GM19395 (cell line): ENCODE measurements around the gene ASF1A.

Source experiments
- ATAC-seq: cut with Tn5 transposase; IDR thresholded peaks from one replicate; pipeline ENCODE4 v1.9.1; 2021; ENCODE audit warnings: mild to moderate bottlenecking, moderate library complexity; ENCODE audit not compliant: unreplicated experiment

The ASF1A gene

DNA sequence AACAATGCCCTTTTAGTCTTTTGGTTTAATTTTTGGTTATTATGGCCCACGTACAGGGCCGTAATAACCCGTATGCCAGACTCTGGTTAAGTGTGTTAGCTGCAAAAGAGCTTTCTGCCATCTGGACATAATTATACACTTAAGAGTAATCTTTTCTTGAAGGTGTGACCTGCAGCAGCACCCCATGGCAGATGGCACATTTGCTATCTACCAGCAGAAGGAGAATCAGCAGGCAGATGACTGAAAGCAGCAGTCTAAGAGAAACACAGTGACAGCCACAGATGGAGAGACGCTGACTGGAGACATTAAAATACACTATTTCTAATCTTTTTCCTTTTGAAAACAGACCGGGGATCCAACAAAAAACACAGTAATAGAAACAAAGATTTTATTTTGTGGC, 18.7 kb downstream of the ASF1A start:
- ATAC-seq, result no peak

- no peak for ATAC-seq
Observed at GRCh38 chr6:118913161-118913560, 19.2 kb downstream of the ASF1A start.

- ATAC-seq, result no peak
Observed at GRCh38 chr6:118914598-118914997, 20.6 kb downstream of the ASF1A start.

- no peak for ATAC-seq
Observed at GRCh38 chr6:118917546-118918328, 23.8 kb downstream of the ASF1A start.

GRCh38 chr6:118918329-118918725, 24.4 kb downstream of the ASF1A start:
- no peak for ATAC-seq

DNA sequence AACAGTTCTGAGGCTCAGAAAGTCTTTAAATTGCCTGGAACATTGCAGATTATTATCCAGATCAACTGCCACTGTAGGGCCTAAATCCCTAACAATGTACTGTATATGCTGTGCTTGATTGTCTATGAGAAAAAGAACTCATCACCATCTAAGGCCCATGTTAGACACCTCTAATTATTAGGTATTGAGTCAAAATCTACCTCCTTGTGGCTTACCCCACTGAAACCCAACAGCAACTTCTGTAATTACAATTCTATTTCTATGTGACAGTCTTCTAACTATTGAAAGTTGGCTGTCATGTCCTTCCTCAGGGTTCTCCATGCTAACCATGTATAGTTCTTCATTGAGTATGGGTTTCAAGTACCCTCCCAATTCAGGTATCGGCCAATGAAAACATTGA, 27.1 kb downstream of the ASF1A start:
- ATAC-seq, result no peak

GRCh38 chr6:118923035-118923434, 29.1 kb downstream of the ASF1A start:
- ATAC-seq, result no peak

DNA sequence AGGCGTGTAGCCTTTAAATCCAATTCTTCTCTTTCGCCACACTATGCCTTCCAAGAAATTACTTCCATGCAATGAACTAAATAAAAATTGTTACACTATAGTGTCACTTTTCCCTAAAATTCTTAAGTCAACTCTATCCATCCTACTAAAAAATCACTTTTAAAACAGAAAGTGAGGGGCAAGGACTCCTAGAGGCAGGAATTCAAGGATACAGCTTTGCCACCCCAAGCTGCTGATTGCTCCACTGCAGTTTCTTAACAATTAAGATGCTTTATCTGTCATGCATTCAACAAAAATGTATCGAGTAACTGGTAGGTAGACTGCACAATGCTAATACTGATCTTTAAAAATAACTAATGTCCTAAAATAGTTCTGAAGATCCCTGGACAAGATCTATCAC, 36.7 kb downstream of the ASF1A start:
- no peak for ATAC-seq

DNA sequence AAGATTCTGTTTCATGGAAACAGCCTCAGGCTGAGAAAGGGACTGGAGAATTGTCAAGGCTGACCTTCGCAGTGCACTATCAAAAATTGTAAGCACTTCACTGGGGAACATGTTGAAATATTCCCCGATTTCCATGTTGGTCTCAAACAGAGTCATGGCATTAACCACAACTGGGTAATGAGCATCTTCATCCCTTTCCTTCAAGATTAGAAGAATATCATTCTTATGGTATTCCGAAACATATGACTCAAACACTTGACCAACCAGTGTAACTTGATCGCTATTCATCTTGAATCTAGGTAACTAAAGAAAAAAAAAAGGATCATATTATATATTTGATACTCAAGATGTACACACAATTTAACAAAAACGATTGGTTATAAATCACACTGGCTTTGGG, 37.5 kb downstream of the ASF1A start:
- no peak for ATAC-seq

GRCh38 chr6:118932421-118932820, 38.5 kb downstream of the ASF1A start:
- ATAC-seq, result no peak

DNA sequence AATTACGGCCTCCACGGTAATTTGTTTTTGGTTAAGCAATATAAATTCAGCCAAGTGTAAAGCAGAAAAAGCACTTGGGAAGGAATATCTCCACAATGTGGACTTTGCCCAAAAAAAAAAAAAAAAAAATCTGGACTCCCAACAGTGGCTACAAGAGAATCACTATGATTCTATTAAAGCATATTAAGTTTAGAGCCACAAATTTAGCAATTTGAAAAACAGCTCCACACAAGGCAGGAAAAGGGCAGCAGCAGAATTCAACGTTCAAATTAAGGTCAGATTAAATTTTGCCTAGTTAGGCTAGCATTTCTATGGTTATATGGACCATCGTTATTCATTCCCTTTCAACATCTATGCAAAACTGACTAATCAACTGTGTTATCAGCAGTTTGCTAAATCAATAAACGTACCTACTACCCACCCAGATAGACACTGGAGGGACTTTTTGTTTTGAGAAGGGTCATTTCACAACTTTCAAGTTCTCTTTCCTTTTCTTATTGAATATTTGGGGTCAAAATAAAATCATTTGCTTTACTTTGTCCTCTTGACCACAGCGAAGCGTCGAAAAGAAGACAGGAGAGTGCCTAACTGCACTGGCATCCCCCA, 40.0 kb downstream of the ASF1A start:
- ATAC-seq, result peak; percentile 8

DNA sequence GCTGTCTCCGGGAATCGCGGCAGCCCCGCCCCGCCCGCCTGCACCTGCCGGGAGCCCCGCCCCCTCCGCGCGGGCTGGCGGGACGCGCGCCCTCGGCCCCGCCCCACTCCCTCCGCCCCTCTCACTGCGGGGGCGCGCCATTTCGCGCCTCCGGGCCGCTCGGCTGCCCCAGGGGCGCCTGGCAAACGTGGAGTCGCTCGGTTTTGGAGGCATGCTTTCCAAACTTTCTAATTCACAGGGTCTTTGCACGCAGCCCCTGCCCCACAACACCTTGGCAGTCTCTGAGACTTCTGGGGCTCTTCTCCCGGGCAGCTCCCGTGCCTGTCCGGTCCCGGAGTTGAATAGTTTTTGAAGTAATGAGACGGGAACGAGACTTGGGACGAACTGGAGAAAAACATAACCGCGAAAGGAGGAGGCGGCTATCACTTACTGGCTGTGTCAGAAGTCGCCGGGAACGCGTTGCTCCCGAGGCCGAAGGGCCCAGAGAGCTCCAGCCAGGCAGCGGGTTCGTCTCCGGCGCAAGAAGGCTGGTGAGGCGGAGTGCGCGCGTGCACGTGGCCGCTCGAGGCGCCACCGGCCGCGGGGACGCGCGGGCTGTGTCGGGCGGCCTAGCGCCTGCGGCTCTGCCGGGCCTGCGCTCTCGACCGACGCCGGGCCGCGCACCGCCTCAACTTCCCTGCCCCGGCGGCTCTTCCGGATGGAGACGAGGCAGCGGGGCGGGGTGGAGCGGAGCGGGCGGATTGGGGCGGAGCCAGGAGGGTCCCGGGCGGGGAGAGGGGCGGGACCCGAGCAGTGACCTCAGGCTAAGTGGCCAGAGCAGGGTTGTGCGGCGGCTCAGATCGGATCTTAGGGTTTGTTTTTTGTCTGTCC, 40.7 kb downstream of the ASF1A start, which contains the start of gene MCM9:
Gene MCM9 (minus strand): TSS at position 699 of the 870 bp plus-strand sequence. CDS start 3,436 bp downstream, outside the sequence.
- ATAC-seq, result peak; percentile 93

DNA sequence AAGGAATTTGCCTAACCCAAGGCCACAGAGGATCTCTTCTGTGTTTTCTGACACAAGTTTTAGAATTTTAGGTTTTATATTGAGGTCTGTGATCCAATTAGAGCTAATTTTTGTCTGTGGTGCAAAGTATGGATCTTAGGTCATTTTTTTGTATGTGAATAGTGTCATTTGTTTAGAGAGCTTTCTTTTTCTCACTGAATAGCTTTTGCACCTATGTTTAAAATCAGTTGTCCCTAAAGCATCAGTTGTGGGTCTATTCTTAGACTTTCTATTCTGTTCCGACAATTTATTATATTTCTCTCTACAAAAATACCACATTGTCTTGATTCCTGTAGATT, 41.3 kb downstream of the ASF1A start:
- ATAC-seq, result peak; percentile 24

- ATAC-seq, result no peak
Observed at GRCh38 chr6:118935978-118936703, 42.2 kb downstream of the ASF1A start.

DNA sequence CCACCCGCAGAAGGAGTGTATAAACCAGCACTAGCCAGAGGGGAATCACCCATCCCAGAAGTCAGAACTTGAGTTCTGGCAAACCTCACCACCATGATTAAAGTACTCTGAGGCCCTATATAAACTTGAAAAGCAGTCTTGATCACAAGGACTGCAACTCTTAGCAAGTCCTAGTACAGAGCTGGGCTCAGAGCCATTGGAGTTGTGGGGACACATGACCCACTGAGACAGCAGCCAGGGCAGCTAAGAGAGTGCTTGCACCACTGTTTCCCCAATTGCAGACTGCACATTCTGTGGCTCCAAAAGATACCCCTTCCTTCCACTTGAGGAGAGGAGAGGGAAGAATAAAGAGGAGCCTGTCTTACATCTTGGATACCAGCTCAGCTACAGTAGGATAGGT, 45.7 kb downstream of the ASF1A start:
- no peak for ATAC-seq

DNA sequence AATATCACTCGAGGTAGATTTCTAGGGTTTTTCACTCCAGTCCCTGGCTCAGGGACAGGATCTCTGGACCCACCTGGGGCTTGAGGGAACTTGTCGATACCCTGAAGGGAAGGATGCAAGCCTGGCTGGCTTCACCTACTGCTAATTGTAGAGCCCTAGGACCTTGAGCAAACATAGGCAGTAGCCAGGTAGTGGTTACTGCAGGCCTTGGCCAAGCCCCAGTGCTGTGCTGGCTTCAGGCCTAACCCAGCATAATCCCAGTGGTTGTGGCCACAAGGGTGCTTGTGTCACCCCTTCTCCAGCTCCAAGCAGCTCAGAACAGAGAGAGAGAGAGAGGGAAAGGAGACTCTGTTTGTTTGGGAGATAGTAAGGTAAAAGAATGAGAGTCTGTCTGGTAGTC, 46.8 kb downstream of the ASF1A start:
- no peak for ATAC-seq

- ATAC-seq, result no peak
Observed at GRCh38 chr6:118945217-118945616, 51.3 kb downstream of the ASF1A start.

- no peak for ATAC-seq
Observed at GRCh38 chr6:118952683-118953082, 58.7 kb downstream of the ASF1A start.

DNA sequence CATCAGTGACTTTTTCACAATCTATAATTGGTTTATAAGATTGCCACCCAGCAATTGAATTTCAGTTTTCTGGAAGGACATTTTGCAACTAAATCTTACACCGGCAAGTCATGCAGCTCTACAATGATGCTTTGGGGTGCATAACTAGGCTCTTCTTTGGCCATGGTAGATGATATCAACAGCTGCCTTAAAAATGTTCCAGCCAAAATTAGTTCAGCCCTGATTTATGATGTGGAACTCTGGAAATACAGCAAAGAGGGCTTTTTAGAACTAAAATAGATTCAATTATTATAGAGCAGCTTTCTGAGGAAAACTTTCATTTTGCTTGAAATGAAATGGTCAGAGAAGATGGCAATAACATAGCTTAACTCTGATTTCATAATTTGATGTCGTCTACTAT, 59.4 kb downstream of the ASF1A start:
- ATAC-seq, result no peak
